Kidney epithelial cell (primary cell): ENCODE data around the gene TCEA2. TPM values are rescaled to one million over a fixed set of nuclear protein-coding genes. Genes with fewer than 3 reads are reported as not detected.
A peak's percentile ranks its signal among the peaks of the same experiment; 100 is the strongest.

Source experiments
- DNase-seq: peaks from one replicate; pipeline ENCODE4 v3.0.0-alpha.2; 2010; ENCODE audit warnings: low read depth
- H3K27me3 ChIP-seq: 2 replicates; pipeline ENCODE4 v1.6.0; 2011; ENCODE audit warnings: low read length; ENCODE audit not compliant: control insufficient read depth, insufficient read depth
- H3K36me3 ChIP-seq: 2 replicates; pipeline ENCODE4 v1.5.1; 2011; ENCODE audit warnings: low read length; ENCODE audit not compliant: control insufficient read depth, insufficient read depth
- H3K4me3 ChIP-seq: 2 replicates; pipeline ENCODE4 v1.5.1; 2011; ENCODE audit warnings: low read depth, mild to moderate bottlenecking, control low read depth, low read length
- total RNA-seq: library from RNA; depleted of rRNA; stranded (reverse); fragments of >200 nt; gene quantifications from 2 replicates; pipeline ENCODE4 v1.2.3, GENCODE V29; 2015
- TF ChIP-seq, protein P1 (sequence below): IDR thresholded peaks from 2 replicates; pipeline ENCODE4 v1.5.1; 2011; ENCODE audit warnings: mild to moderate bottlenecking, moderate library complexity, low read length, control low read depth, inconsistent platforms; ENCODE audit not compliant: insufficient read depth, poor library complexity, severe bottlenecking

Gene TCEA2
- total RNA-seq, 1 donor from 2014 or later: 23.9 TPM

DNA sequence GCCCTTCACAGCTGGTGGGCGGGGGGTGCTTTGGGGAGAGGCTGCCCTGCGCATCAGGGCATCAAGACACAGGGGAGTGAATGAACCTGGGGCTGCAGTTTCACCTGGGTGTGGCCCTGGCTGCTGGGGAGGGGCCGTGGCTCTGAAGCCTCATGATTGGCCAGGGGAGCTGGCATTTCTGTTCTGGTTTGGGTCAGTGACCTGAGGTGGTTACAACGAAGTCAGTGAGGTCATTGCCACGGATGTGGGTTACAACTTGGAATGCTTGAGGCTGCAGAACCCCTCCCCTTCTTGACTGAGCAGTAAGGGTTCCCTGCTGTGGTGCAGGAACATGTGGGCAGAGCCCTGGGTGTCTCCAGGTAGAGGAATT lies 3.0 kb downstream of the TCEA2 start:
- no peaks in the 10 kb centered on the region for H3K36me3 ChIP-seq
- DNase-seq: peak; percentile 74
- no peaks in the 10 kb centered on the region for H3K27me3 ChIP-seq
- TF ChIP-seq, protein P1, sequence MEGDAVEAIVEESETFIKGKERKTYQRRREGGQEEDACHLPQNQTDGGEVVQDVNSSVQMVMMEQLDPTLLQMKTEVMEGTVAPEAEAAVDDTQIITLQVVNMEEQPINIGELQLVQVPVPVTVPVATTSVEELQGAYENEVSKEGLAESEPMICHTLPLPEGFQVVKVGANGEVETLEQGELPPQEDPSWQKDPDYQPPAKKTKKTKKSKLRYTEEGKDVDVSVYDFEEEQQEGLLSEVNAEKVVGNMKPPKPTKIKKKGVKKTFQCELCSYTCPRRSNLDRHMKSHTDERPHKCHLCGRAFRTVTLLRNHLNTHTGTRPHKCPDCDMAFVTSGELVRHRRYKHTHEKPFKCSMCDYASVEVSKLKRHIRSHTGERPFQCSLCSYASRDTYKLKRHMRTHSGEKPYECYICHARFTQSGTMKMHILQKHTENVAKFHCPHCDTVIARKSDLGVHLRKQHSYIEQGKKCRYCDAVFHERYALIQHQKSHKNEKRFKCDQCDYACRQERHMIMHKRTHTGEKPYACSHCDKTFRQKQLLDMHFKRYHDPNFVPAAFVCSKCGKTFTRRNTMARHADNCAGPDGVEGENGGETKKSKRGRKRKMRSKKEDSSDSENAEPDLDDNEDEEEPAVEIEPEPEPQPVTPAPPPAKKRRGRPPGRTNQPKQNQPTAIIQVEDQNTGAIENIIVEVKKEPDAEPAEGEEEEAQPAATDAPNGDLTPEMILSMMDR: no peak
- no peak overlapping the region for H3K4me3 ChIP-seq

DNA sequence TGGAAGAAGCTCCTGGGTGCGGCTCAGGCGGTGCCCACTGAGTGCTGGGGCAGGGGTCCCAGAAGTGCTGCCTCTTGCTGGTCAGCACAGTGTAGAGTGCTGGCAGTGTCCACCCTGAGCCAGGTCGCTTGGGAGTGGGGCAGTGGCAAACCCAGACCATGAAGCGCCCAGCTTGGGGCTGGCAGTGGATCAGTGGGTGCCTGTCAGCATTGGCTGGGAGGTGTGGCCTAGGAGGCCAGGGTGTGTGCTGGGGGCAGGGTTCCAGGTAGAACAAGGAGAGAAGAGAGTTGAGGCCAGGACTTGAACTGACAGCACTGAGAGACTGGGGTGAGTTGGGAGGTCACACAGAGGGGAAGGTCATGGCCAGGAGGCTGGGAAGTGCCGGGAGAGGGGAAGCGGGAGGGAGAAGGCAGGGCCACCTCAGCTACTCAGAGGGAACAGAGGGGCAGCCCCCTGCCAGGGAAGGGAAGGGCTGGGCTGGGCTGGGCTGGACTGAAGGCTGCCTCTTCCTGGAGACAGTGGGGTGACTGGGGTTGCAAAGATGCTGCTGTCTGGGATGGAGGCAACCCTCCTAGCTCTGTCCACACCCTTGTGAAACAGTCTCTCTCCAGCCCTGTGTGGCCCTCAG lies 4.1 kb downstream of the TCEA2 start:
- DNase-seq: no peak
- TF ChIP-seq, protein P1: no peak
- Histone ChIP-seq H3K36me3 (no peaks in the 10 kb centered on the region), H3K27me3 (no peaks in the 10 kb centered on the region), H3K4me3 (no peak overlapping the region)

DNA sequence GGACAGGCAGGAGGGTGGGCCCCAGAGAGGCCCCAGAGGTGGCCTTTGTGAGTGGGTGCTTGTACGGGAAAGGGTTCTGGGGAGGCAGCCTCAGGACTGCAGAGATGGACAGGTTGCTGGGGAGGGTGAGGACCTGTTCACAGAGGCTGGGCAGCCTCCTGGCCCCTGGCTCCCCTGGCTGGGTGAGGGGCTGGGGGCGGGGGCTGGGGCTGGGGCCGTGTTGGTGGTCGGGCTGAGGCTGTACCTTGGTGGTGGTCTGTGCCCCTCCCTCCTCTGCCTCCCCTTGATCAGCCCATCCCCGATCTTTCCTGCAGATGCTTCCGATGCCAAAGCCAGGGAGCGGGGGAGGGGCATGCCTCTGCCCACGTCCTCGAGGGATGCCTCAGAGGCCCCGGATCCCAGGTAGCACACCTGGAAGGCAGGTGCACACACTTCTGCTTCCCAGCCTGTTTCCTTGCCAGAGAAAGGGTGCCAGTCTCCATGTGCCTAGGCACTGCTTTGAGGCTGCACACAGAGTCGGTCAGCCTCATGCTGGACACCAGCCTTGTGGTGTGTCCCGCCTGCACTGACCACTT lies 4.8 kb downstream of the TCEA2 start:
- H3K27me3 ChIP-seq: no peaks in the 10 kb centered on the region
- no peak overlapping the region for H3K4me3 ChIP-seq
- TF ChIP-seq, protein P1: no peak
- H3K36me3 ChIP-seq: no peaks in the 10 kb centered on the region
- DNase-seq: no peak

DNA sequence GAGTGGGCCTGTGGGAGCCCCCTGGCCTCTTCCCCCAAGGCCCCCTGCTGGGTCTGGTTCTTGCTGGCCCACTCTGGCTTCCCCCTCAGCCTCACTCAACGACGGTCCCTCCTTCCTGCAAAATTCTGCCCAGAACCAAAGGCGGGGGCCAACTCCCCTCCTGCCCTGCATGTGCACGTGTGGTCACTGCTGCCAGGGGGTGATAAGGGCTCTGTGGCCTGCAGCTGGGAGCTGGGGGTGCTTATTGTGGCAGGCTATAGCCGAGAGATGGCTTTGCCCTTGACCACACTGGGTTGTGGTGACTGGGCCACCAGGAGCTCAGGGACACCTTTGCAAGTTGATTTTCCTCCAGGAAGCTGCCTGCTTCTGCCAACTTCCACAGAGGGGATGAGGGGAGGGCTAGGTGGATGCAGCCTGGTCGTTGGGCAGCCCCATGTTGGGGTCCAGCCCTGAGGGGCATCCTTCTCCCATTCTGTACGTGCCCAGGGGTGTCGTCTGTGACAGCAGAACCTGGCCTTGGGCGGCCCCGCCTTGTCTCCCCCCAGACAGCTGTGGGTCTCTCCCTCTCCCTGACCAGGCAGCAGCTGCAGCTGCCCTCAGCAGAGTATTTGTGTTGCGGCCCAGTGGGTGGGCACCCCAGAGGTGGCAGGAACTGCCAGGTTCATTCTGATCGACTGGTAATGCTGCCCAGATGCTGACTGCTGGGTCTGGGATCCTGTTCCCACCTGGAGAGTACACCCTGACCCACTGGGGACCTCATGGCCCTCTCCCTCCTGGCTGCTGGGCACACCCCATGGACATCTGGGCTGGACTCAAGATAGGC lies 5.6 kb downstream of the TCEA2 start:
- Histone ChIP-seq H3K4me3 (no peak overlapping the region), H3K27me3 (no peaks in the 10 kb centered on the region), H3K36me3 (no peaks in the 10 kb centered on the region)
- no peak for DNase-seq
- TF ChIP-seq, protein P1: no peak

DNA sequence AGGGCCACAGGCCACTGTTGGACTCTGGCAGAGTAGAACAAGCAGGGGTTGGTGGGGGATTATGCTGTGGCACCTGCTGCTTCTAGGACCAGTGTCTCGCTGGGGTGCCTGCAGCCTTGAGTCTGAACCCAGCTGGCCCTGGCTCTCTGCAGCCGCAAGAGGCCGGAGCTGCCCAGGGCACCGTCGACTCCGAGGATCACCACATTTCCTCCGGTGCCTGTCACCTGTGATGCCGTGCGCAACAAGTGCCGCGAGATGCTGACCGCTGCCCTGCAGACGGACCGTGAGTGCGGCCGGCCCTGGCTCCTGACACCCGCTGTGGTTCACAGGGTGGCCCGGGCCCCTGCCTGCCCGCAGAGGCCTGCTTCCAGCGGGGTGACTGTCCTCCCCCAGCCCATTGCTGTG lies 6.2 kb downstream of the TCEA2 start:
- Histone ChIP-seq H3K27me3 (no peaks in the 10 kb centered on the region), H3K4me3 (no peak overlapping the region), H3K36me3 (no peaks in the 10 kb centered on the region)
- TF ChIP-seq, protein P1: no peak
- no peak for DNase-seq
